T-cell (primary cell): ENCODE results near the gene MED14. TPM values are rescaled to one million over a fixed set of nuclear protein-coding genes. Genes with fewer than 3 reads are reported as not detected.
"Not testable (repeated sequence)": the region's sequence is repeated elsewhere in the genome, so short reads cannot be mapped to it uniquely, and the experiment has no call there.

Experiments used
- ATAC-seq, 4 experiments: fragments of 200-7000 bp in 3 of 4; fragments of 150-1000 bp in 1 of 4; cut with Tn5 transposase; replicated peaks in 1 of 4; 1 replicate in 3 of 4; 2 replicates in 1 of 4; pipeline ENCODE4 v1.10.0; 2021; ENCODE audit warnings: moderate library complexity in 3 of 4, mild to moderate bottlenecking in 2 of 4, moderate number of reproducible peaks in 1 of 4
- CTCF ChIA-PET, 2 donors: fragments of 300-600 bp; sonication (Branson Sonifier 250); formaldehyde crosslinking; loops; one replicate each; lab custom pipeline; 2022; ENCODE audit warnings: antibody characterized with exemption in 2 of 2; lab: Charles Lee
- POLR2A ChIA-PET, 2 donors: fragments of 300-600 bp; sonication (Branson Sonifier 250); formaldehyde crosslinking; loops; one replicate each; lab custom pipeline; 2022; ENCODE audit warnings: antibody characterized with exemption in 2 of 2; lab: Charles Lee
- DNase-seq, 35 experiments: peaks; one replicate each; pipeline versions ENCODE4 v3.0.0 to v3.0.0-alpha.2; 2013 to 2023
- H3K27ac ChIP-seq: one replicate; pipeline ENCODE4 v1.5.1; 2013; ENCODE audit warnings: low read length
- H3K27me3 ChIP-seq, 2 experiments: replicated peaks in 1 of 2; 1 replicate in 1 of 2; 2 replicates in 1 of 2; pipeline versions ENCODE4 v1.6.1 to v1.7.0; 2013; ENCODE audit warnings: low read length in 1 of 2, mixed read lengths in 1 of 2; ENCODE audit not compliant: control insufficient read depth in 2 of 2, insufficient read depth in 2 of 2; ENCODE audit errors: extremely low read depth in 1 of 2
- H3K36me3 ChIP-seq, 2 donors: 1 replicate in 1 of 2; 2 replicates in 1 of 2; pipeline versions ENCODE4 v1.6.1 to v1.7.0; 2013; ENCODE audit warnings: low read length in 1 of 2; ENCODE audit not compliant: control insufficient read depth in 2 of 2, insufficient read depth in 1 of 2; ENCODE audit errors: extremely low read depth in 1 of 2
- H3K4me1 ChIP-seq, 2 experiments: 1 replicate in 1 of 2; 2 replicates in 1 of 2; pipeline versions ENCODE4 v1.6.1 to v1.7.0; 2013; ENCODE audit warnings: low read length in 2 of 2, mixed read lengths in 1 of 2; ENCODE audit not compliant: insufficient read depth in 2 of 2, control insufficient read depth in 1 of 2; ENCODE audit errors: extremely low read depth in 1 of 2
- H3K4me3 ChIP-seq, 2 donors: 1 replicate in 1 of 2; 2 replicates in 1 of 2; pipeline versions ENCODE4 v1.5.1 to v1.7.0; 2013; ENCODE audit warnings: mild to moderate bottlenecking in 2 of 2, low read length in 1 of 2, moderate library complexity in 1 of 2; ENCODE audit not compliant: control insufficient read depth in 1 of 2; ENCODE audit errors: extremely low read depth in 1 of 2
- H3K9me3 ChIP-seq: 2 replicates; pipeline ENCODE4 v1.7.0; 2013
- H3K27ac Mint-ChIP-seq, 2 donors: one replicate each; pipeline ENCODE4 v1.8.0; 2020 to 2021; ENCODE audit warnings: mild to moderate bottlenecking in 2 of 2, mixed read lengths in 2 of 2
- H3K27me3 Mint-ChIP-seq, 2 donors: one replicate each; pipeline ENCODE4 v1.8.0; 2021 to 2022; ENCODE audit warnings: mixed read lengths in 2 of 2
- H3K36me3 Mint-ChIP-seq: one replicate; pipeline ENCODE4 v1.8.0; 2021; ENCODE audit warnings: mixed read lengths
- H3K4me1 Mint-ChIP-seq, 3 donors: one replicate each; pipeline ENCODE4 v1.8.0; 2020 to 2022; ENCODE audit warnings: mixed read lengths in 3 of 3, mild to moderate bottlenecking in 1 of 3
- H3K4me3 Mint-ChIP-seq, 3 donors: one replicate each; pipeline ENCODE4 v1.8.0; 2020 to 2022; ENCODE audit warnings: mild to moderate bottlenecking in 3 of 3, mixed read lengths in 3 of 3, moderate library complexity in 3 of 3
- H3K9me3 Mint-ChIP-seq, 3 donors: one replicate each; pipeline ENCODE4 v1.8.0; 2020 to 2022; ENCODE audit warnings: mixed read lengths in 3 of 3
- WGBS: methylation state at CpG from one replicate; pipeline ENCODE4 v1.1.5; 2013; ENCODE audit warnings: missing lambda C conversion rate; ENCODE audit not compliant: insufficient coverage; 5-methylcytosine and 5-hydroxymethylcytosine counted together
- total RNA-seq, 35 experiments: library from RNA in 6 of 35; stranded (reverse) in 6 of 35; fragments of 120-200 nt in 1 of 35; gene quantifications; one replicate each; pipeline versions ENCODE4 v1.2.1 to v1.2.4 and lab custom pipeline; 2013 to 2026

The MED14 gene
- total RNA-seq (10 to 100 TPM; 30.7 to 56.0 (median 43.2) TPM), total RNA-seq (lab: John Stamatoyannopoulos, UW) (23.6 to 101 (median 49.4) reads per million in 29 experiments)
- total RNA-seq (2013): 29.5 TPM

GRCh38 chrX:40735325-40736169 lies at the start of gene MED14:
MED14 (minus strand) TSS chrX:40735542; CDS start chrX:40735412, 130 bp downstream.
- peak within 1 kb of the TSS; percentile 78 to 81 for H3K4me3 ChIP-seq
- ChIA-PET CTCF (interaction anchor here (0.5 to 2.7 kb wide), 9 partner anchors 10 to 647 kb away, joined by 3 to 17 read pairs (median 4); no protein-coding TSS in a partner anchor), POLR2A (interaction anchor here (0.7 to 1.1 kb wide), 3 partner anchors 45 to 382 kb away, joined by 3 to 4 read pairs (median 3); no protein-coding TSS in a partner anchor)
- H3K9me3 ChIP-seq: no peaks in the 10 kb centered on the region
- H3K9me3 Mint-ChIP-seq: no peaks in the 10 kb centered on the region
- peak within 1 kb of the TSS; percentile 96 to 97 for H3K27ac Mint-ChIP-seq
- H3K4me1 ChIP-seq: peaks cover 13 to 22% of the 10 kb centered on the region in 2 experiments
- peak within 1 kb of the TSS; percentile 89 to 94 (median 92) for H3K4me3 Mint-ChIP-seq
- WGBS: 0% methylated on average over 30 of the region's 88 CpGs
- ATAC-seq (peak; percentile 90 to 92 (median 91)), DNase-seq (peak; percentile 83 to 98 (median 92))
- H3K27me3 ChIP-seq: no peaks in the 10 kb centered on the region
- peak within 1 kb of the TSS; percentile 96 for H3K27ac ChIP-seq
- H3K4me1 Mint-ChIP-seq: peaks cover 53 to 69% (median 67%) of the 10 kb centered on the region in 3 donors
- no peaks in the 10 kb centered on the region for H3K36me3 Mint-ChIP-seq
- no peaks in the 10 kb centered on the region for H3K27me3 Mint-ChIP-seq
- no peaks in the 10 kb centered on the region for H3K36me3 ChIP-seq

- no peaks in the 10 kb centered on the region for H3K36me3 ChIP-seq
- no peak overlapping the region for H3K4me3 Mint-ChIP-seq
- ChIA-PET POLR2A (no interaction called here), CTCF (interaction anchor here in 1 of 2 donors (0.9 kb wide), 1 partner anchor 25 kb away, joined by 6 read pairs; no protein-coding TSS in a partner anchor)
- H3K4me3 ChIP-seq: no peak overlapping the region
- no peak for ATAC-seq
- peaks cover 0 to 15% of the 10 kb centered on the region in 2 donors for H3K27me3 Mint-ChIP-seq
- no peaks in the 10 kb centered on the region for H3K9me3 ChIP-seq
- no CpG with 5 or more reads among the region's 4 CpGs for WGBS
- no peaks in the 10 kb centered on the region for H3K36me3 Mint-ChIP-seq
- H3K4me1 ChIP-seq: no peaks in the 10 kb centered on the region
- H3K27me3 ChIP-seq: no peaks in the 10 kb centered on the region
- H3K9me3 Mint-ChIP-seq: no peaks in the 10 kb centered on the region
- no peak overlapping the region for H3K27ac Mint-ChIP-seq
- DNase-seq: no peak
- H3K27ac ChIP-seq: no peak overlapping the region
- no peaks in the 10 kb centered on the region for H3K4me1 Mint-ChIP-seq
Observed at GRCh38 chrX:40784516-40785151, 49.3 kb upstream of the MED14 start.

GRCh38 chrX:40782644-40783259 lies 47.4 kb upstream of the MED14 start:
- DNase-seq, H3K36me3 Mint-ChIP-seq, H3K27me3 ChIP-seq, H3K4me1 Mint-ChIP-seq, ATAC-seq, CTCF ChIA-PET, H3K36me3 ChIP-seq, H3K9me3 Mint-ChIP-seq, H3K4me1 ChIP-seq, H3K27ac Mint-ChIP-seq, H3K4me3 ChIP-seq, H3K27ac ChIP-seq, H3K9me3 ChIP-seq, H3K4me3 Mint-ChIP-seq, POLR2A ChIA-PET: not testable (repeated sequence)
- no CpG with 5 or more reads among the region's 11 CpGs for WGBS
- H3K27me3 Mint-ChIP-seq: peaks cover 0 to 34% of the 10 kb centered on the region in 2 donors

- no peaks in the 10 kb centered on the region for H3K36me3 ChIP-seq
- Mint-ChIP-seq H3K27ac (no peak overlapping the region), H3K36me3 (no peaks in the 10 kb centered on the region), H3K9me3 (no peaks in the 10 kb centered on the region), H3K27me3 (peaks cover 0 to 33% of the 10 kb centered on the region in 2 donors), H3K4me3 (no peak overlapping the region), H3K4me1 (no peaks in the 10 kb centered on the region)
- no peak overlapping the region for H3K4me3 ChIP-seq
- DNase-seq (no peak), ATAC-seq (no peak)
- no peaks in the 10 kb centered on the region for H3K4me1 ChIP-seq
- WGBS: no CpG with 5 or more reads among the region's 2 CpGs
- ChIA-PET POLR2A (no interaction called here), CTCF (no interaction called here)
- H3K9me3 ChIP-seq: no peaks in the 10 kb centered on the region
- H3K27ac ChIP-seq: no peak overlapping the region
- no peaks in the 10 kb centered on the region for H3K27me3 ChIP-seq
Observed at GRCh38 chrX:40780951-40781350, 45.6 kb upstream of the MED14 start.

- Histone ChIP-seq H3K4me1 (no peaks in the 10 kb centered on the region), H3K27me3 (no peaks in the 10 kb centered on the region), H3K36me3 (no peaks in the 10 kb centered on the region), H3K4me3 (no peak overlapping the region), H3K9me3 (no peaks in the 10 kb centered on the region), H3K27ac (no peak overlapping the region)
- ChIA-PET CTCF (interaction anchor here in 1 of 2 donors (0.6 kb wide), 1 partner anchor 98 kb away, joined by 3 read pairs; no protein-coding TSS in a partner anchor), POLR2A (no interaction called here)
- DNase-seq: no peak
- no peaks in the 10 kb centered on the region for H3K4me1 Mint-ChIP-seq
- no peaks in the 10 kb centered on the region for H3K36me3 Mint-ChIP-seq
- WGBS: 100% methylated on average over 3 of the region's 6 CpGs
- H3K9me3 Mint-ChIP-seq: no peaks in the 10 kb centered on the region
- peaks cover 0 to 40% of the 10 kb centered on the region in 2 donors for H3K27me3 Mint-ChIP-seq
- ATAC-seq: no peak
- H3K4me3 Mint-ChIP-seq: no peak overlapping the region
- H3K27ac Mint-ChIP-seq: no peak overlapping the region
Observed at GRCh38 chrX:40780082-40780481, 44.7 kb upstream of the MED14 start.
